Tibial artery (tissue), 4 donors: ENCODE data around the gene ACOT7.

Source experiments
- DNase-seq, 2 donors: peaks; one replicate each; pipeline ENCODE4 v3.0.0-alpha.2; 2019
- H3K27ac ChIP-seq, 2 donors: fragments of 200-600 bp; sonication (generic) in 1 of 2; 1 replicate in 1 of 2; 2 replicates in 1 of 2; pipeline ENCODE4 v1.5.1; 2018 to 2019; ENCODE audit warnings: mild to moderate bottlenecking in 1 of 2
- H3K27me3 ChIP-seq, 2 donors: fragments of 200-600 bp; sonication (generic) in 1 of 2; one replicate each; pipeline versions ENCODE4 v1.5.1 to v1.6.0; 2016 to 2019
- H3K36me3 ChIP-seq, 3 donors: fragments of 200-600 bp; sonication (generic) in 2 of 3; one replicate each; pipeline ENCODE4 v1.5.1; 2016 to 2019; ENCODE audit warnings: mild to moderate bottlenecking in 2 of 3
- H3K4me1 ChIP-seq, 4 donors: fragments of 200-600 bp; sonication (generic) in 2 of 4; 1 replicate in 3 of 4; 2 replicates in 1 of 4; pipeline ENCODE4 v1.5.1; 2016 to 2019
- H3K4me3 ChIP-seq, 2 donors: fragments of 200-600 bp; sonication (generic) in 1 of 2; 1 replicate in 1 of 2; 2 replicates in 1 of 2; pipeline ENCODE4 v1.5.1; 2018 to 2019; ENCODE audit warnings: mild to moderate bottlenecking in 2 of 2
- H3K9me3 ChIP-seq, 3 donors: fragments of 200-600 bp; sonication (generic) in 1 of 3; one replicate each; pipeline ENCODE4 v1.5.1; 2016 to 2019
- CTCF ChIP-seq, 2 experiments: fragments of 200-600 bp in 1 of 2; fragments of 450-650 bp in 1 of 2; IDR thresholded peaks; one replicate each; pipeline ENCODE4 v1.5.1; 2017 to 2019; ENCODE audit warnings: antibody characterized with exemption in 2 of 2, mild to moderate bottlenecking in 1 of 2, moderate library complexity in 1 of 2
- intact Hi-C: fragments of 100-400 bp; cut with DNase I; formaldehyde crosslinking; loops from one replicate; pipeline ENCODE4 v1.15.0; 2023; ENCODE audit warnings: low total_unique reads

Gene ACOT7

GRCh38 chr1:6322161-6322560, 71.4 kb downstream of the ACOT7 start:
- Histone ChIP-seq H3K9me3 (no peaks in the 10 kb centered on the region), H3K4me1 (no peaks in the 10 kb centered on the region), H3K36me3 (peaks cover 0 to 24% (median 3%) of the 10 kb centered on the region in 3 donors), H3K4me3 (no peak overlapping the region), H3K27me3 (no peaks in the 10 kb centered on the region), H3K27ac (no peak overlapping the region)
- intact Hi-C loops = no loop called here
- no peak for DNase-seq
- TF ChIP-seq CTCF (IDR thresholded peaks at IDR 0.05) = no peak

- H3K36me3 ChIP-seq = peaks cover 0 to 14% (median 0%) of the 10 kb centered on the region in 3 donors
- H3K4me1 ChIP-seq = no peaks in the 10 kb centered on the region
- no peak for TF ChIP-seq CTCF (IDR thresholded peaks at IDR 0.05)
- H3K27me3 ChIP-seq = no peaks in the 10 kb centered on the region
- no peaks in the 10 kb centered on the region for H3K9me3 ChIP-seq
- intact Hi-C loops = no loop called here
- H3K27ac ChIP-seq = no peak overlapping the region
- no peak overlapping the region for H3K4me3 ChIP-seq
- DNase-seq = no peak
These were observed 72.4 kb downstream of the ACOT7 start for GRCh38 chr1:6321205-6321604.

GRCh38 chr1:6317098-6317760, 76.3 kb downstream of the ACOT7 start:
- H3K9me3 ChIP-seq = no peaks in the 10 kb centered on the region
- peaks cover 0 to 6% (median 0%) of the 10 kb centered on the region in 3 donors for H3K36me3 ChIP-seq
- intact Hi-C loops = no loop called here
- H3K4me3 ChIP-seq = no peak overlapping the region
- H3K27ac ChIP-seq = no peak overlapping the region
- no peak for DNase-seq
- H3K4me1 ChIP-seq = no peaks in the 10 kb centered on the region
- TF ChIP-seq CTCF (IDR thresholded peaks at IDR 0.05) = no peak
- H3K27me3 ChIP-seq = no peaks in the 10 kb centered on the region

- TF ChIP-seq CTCF (IDR thresholded peaks at IDR 0.05) = no peak
- DNase-seq = no peak
- intact Hi-C loops = no loop called here
- H3K27ac ChIP-seq = no peak overlapping the region
- no peaks in the 10 kb centered on the region for H3K4me1 ChIP-seq
- no peak overlapping the region for H3K4me3 ChIP-seq
- peaks cover 0 to 6% (median 0%) of the 10 kb centered on the region in 3 donors for H3K36me3 ChIP-seq
- H3K9me3 ChIP-seq = no peaks in the 10 kb centered on the region
- no peaks in the 10 kb centered on the region for H3K27me3 ChIP-seq
These were observed 77.1 kb downstream of the ACOT7 start for GRCh38 chr1:6316240-6317097.

- H3K4me3 ChIP-seq = no peak overlapping the region
- H3K27me3 ChIP-seq = no peaks in the 10 kb centered on the region
- H3K9me3 ChIP-seq = no peaks in the 10 kb centered on the region
- H3K36me3 ChIP-seq = peaks cover 0 to 6% (median 0%) of the 10 kb centered on the region in 3 donors
- DNase-seq = no peak
- intact Hi-C loops = no loop called here
- no peak for TF ChIP-seq CTCF (IDR thresholded peaks at IDR 0.05)
- H3K27ac ChIP-seq = no peak overlapping the region
- H3K4me1 ChIP-seq = no peaks in the 10 kb centered on the region
These were observed 79.1 kb downstream of the ACOT7 start for GRCh38 chr1:6314503-6314902.
